Fibroblast of lung (primary cell): ENCODE measurements around the gene ZNF646. TPM values are rescaled to one million over a fixed set of nuclear protein-coding genes. Genes with fewer than 3 reads are reported as not detected.

Experiments used
- DNase-seq, 2 donors: peaks; one replicate each; pipeline versions ENCODE4 v3.0.0 to v3.0.0-alpha.2; 2010; ENCODE audit warnings: low read depth in 2 of 2
- H2AFZ ChIP-seq: 2 replicates; pipeline ENCODE4 v1.5.1; 2012; ENCODE audit warnings: low read length, control low read depth, inconsistent platforms
- H3K27ac ChIP-seq: 2 replicates; pipeline ENCODE4 v1.5.1; 2011; ENCODE audit warnings: low read length, control low read depth; ENCODE audit not compliant: insufficient read depth
- H3K27me3 ChIP-seq: 2 replicates; pipeline ENCODE4 v1.5.1; 2011; ENCODE audit warnings: mild to moderate bottlenecking, low read length; ENCODE audit not compliant: control insufficient read depth, insufficient read depth
- H3K36me3 ChIP-seq: 2 replicates; pipeline ENCODE4 v1.5.1; 2011; ENCODE audit warnings: low read length; ENCODE audit not compliant: control insufficient read depth, insufficient read depth
- H3K4me1 ChIP-seq: 2 replicates; pipeline ENCODE4 v1.5.1; 2011; ENCODE audit warnings: low read length; ENCODE audit not compliant: control insufficient read depth, insufficient read depth; ENCODE audit errors: extremely low read depth
- H3K4me2 ChIP-seq: 2 replicates; pipeline ENCODE4 v1.5.1; 2011; ENCODE audit warnings: low read length, control low read depth; ENCODE audit not compliant: insufficient read depth; ENCODE audit errors: extremely low read depth
- H3K4me3 ChIP-seq, 4 experiments: fragments of 200-600 bp in 1 of 4; sonication (generic) in 1 of 4; replicated peaks in 1 of 4; 2 replicates each; pipeline ENCODE4 v1.5.1; 2011 to 2016; ENCODE audit warnings: low read length in 4 of 4, low read depth in 3 of 4, mild to moderate bottlenecking in 3 of 4, control low read depth in 2 of 4, inconsistent platforms in 1 of 4, mixed read lengths in 1 of 4; ENCODE audit not compliant: insufficient read depth in 1 of 4; ENCODE audit errors: control extremely low read depth in 1 of 4
- H3K79me2 ChIP-seq: 2 replicates; pipeline ENCODE4 v1.5.1; 2012; ENCODE audit warnings: mild to moderate bottlenecking, low read length, inconsistent platforms; ENCODE audit not compliant: control insufficient read depth, insufficient read depth
- H3K9ac ChIP-seq: 2 replicates; pipeline ENCODE4 v1.5.1; 2011; ENCODE audit warnings: mild to moderate bottlenecking, low read length, control low read depth; ENCODE audit not compliant: insufficient read depth
- H3K9me3 ChIP-seq: 2 replicates; pipeline ENCODE4 v1.5.1; 2012; ENCODE audit warnings: low read depth, low read length; ENCODE audit not compliant: control insufficient read depth, insufficient read depth
- H4K20me1 ChIP-seq: 2 replicates; pipeline ENCODE4 v1.5.1; 2011; ENCODE audit warnings: low read length; ENCODE audit not compliant: control insufficient read depth, insufficient read depth; ENCODE audit errors: extremely low read depth
- CTCF ChIP-seq, 2 donors: IDR thresholded peaks in 1 of 2; conservative IDR thresholded peaks in 1 of 2; 1 replicate in 1 of 2; 2 replicates in 1 of 2; pipeline ENCODE4 v1.5.1; 2011 to 2012; ENCODE audit warnings: low read length in 2 of 2, control low read depth in 1 of 2, inconsistent platforms in 1 of 2, low read depth in 1 of 2, mild to moderate bottlenecking in 1 of 2
- EZH2 ChIP-seq: IDR thresholded peaks from 2 replicates; pipeline ENCODE4 v1.5.1; 2012; ENCODE audit warnings: low read length, control low read depth, mild to moderate bottlenecking; ENCODE audit errors: missing control alignments
- polyA plus RNA-seq, 2 donors: library from polyadenylated mRNA; depleted of rRNA in 1 of 2; stranded (reverse) in 1 of 2; unstranded in 1 of 2; fragments of >200 nt; gene quantifications; 2 replicates each; pipeline ENCODE4 v1.2.1, GENCODE V29; 2011 to 2012; ENCODE audit warnings: missing spikeins in 1 of 2
- total RNA-seq: library from RNA; depleted of rRNA; stranded (reverse); fragments of >200 nt; gene quantifications from 2 replicates; pipeline ENCODE4 v1.2.1, GENCODE V29; 2014

Gene ZNF646
- total and polyA plus RNA-seq, 2 donors (not counting 1 experiment from before 2014, with no cell fraction given): 2.6 to 13.2 TPM

- H3K27ac ChIP-seq: no peak overlapping the region
- H3K79me2 ChIP-seq: no peaks in the 10 kb centered on the region
- H3K9me3 ChIP-seq: no peaks in the 10 kb centered on the region
- H2AFZ ChIP-seq: no peak overlapping the region
- DNase-seq: no peak
- TF ChIP-seq CTCF (conservative IDR thresholded peaks at IDR 0.05 in 1 of 2, IDR thresholded peaks at IDR 0.05 in 1 of 2; ENCODE audit: low read depth in 1 of 2, low read length in 2 of 2) (no peak), EZH2 (no peak)
- H3K27me3 ChIP-seq: no peaks in the 10 kb centered on the region
- no peaks in the 10 kb centered on the region for H4K20me1 ChIP-seq
- H3K4me1 ChIP-seq: no peaks in the 10 kb centered on the region
- no peak overlapping the region for H3K4me2 ChIP-seq
- H3K9ac ChIP-seq: no peak overlapping the region
- H3K4me3 ChIP-seq: no peak overlapping the region
- peaks cover 2% of the 10 kb centered on the region for H3K36me3 ChIP-seq
Observed at GRCh38 chr16:31132303-31132979, 58.2 kb downstream of the ZNF646 start.

- no peak overlapping the region for H2AFZ ChIP-seq
- H3K4me3 ChIP-seq: no peak overlapping the region
- H3K9me3 ChIP-seq: no peaks in the 10 kb centered on the region
- no peaks in the 10 kb centered on the region for H3K27me3 ChIP-seq
- no peak overlapping the region for H3K27ac ChIP-seq
- no peaks in the 10 kb centered on the region for H3K4me1 ChIP-seq
- H3K79me2 ChIP-seq: no peaks in the 10 kb centered on the region
- no peaks in the 10 kb centered on the region for H4K20me1 ChIP-seq
- DNase-seq: no peak
- peaks cover 2% of the 10 kb centered on the region for H3K36me3 ChIP-seq
- no peak overlapping the region for H3K4me2 ChIP-seq
- no peak overlapping the region for H3K9ac ChIP-seq
- TF ChIP-seq CTCF (conservative IDR thresholded peaks at IDR 0.05 in 1 of 2, IDR thresholded peaks at IDR 0.05 in 1 of 2; ENCODE audit: low read depth in 1 of 2, low read length in 2 of 2): no peak
- no peak for TF ChIP-seq EZH2
Observed at GRCh38 chr16:31133046-31133501, 58.9 kb downstream of the ZNF646 start.

Other genes starting within 250 kb of the ZNF646 start
- 28.2 and 31.3 TPM in 2 replicates for gene BCL7C, start 180.3 kb upstream of the ZNF646 start, total RNA-seq
- 24.8 and 25.6 TPM in 2 replicates for gene BCL7C, start 180.3 kb upstream of the ZNF646 start, polyA plus RNA-seq
- 1.8 and 5.3 TPM in 2 replicates for gene CTF1, start 177.8 kb upstream of the ZNF646 start, total RNA-seq
- gene CTF1, start 177.8 kb upstream of the ZNF646 start, polyA plus RNA-seq: 8.8 and 9.8 TPM in 2 replicates
- 13.1 and 14.5 TPM in 2 replicates for gene FBXL19, start 150.8 kb upstream of the ZNF646 start, total RNA-seq
- gene FBXL19, start 150.8 kb upstream of the ZNF646 start, polyA plus RNA-seq: 3.1 and 3.9 TPM in 2 replicates
- 44.2 and 74.1 TPM in 2 replicates for gene ORAI3, start 125.4 kb upstream of the ZNF646 start, total RNA-seq
- gene ORAI3, start 125.4 kb upstream of the ZNF646 start, polyA plus RNA-seq: 24.6 and 41.1 TPM in 2 replicates
- 1.5 and 3.5 TPM in 2 replicates for gene SETD1A, start 116.7 kb upstream of the ZNF646 start, total RNA-seq
- gene SETD1A, start 116.7 kb upstream of the ZNF646 start, polyA plus RNA-seq: 1.4 and 2.3 TPM in 2 replicates
- gene HSD3B7, start 89.2 kb upstream of the ZNF646 start, total RNA-seq: 32.9 and 47.9 TPM in 2 replicates
- gene HSD3B7, start 89.2 kb upstream of the ZNF646 start, polyA plus RNA-seq: 13.2 and 15.9 TPM in 2 replicates
- gene STX1B, start 63.8 kb upstream of the ZNF646 start, total RNA-seq: 1.3 and 2.1 TPM in 2 replicates
- gene STX1B, start 63.8 kb upstream of the ZNF646 start, polyA plus RNA-seq: 1.3 and 4.2 TPM in 2 replicates
- gene STX4, start 40.9 kb upstream of the ZNF646 start, total RNA-seq: 28.0 and 37.5 TPM in 2 replicates
- 42.8 and 53.9 TPM in 2 replicates for gene STX4, start 40.9 kb upstream of the ZNF646 start, polyA plus RNA-seq
- 9.0 and 12.1 TPM in 2 replicates for gene ZNF668, start 182 bp upstream of the ZNF646 start, total RNA-seq
- 8.1 and 13.8 TPM in 2 replicates for gene ZNF668, start 182 bp upstream of the ZNF646 start, polyA plus RNA-seq
- 1.0 and 1.7 TPM in 2 replicates for gene PRSS53, start 14.5 kb downstream of the ZNF646 start, total RNA-seq
- 0.61 and 0.78 TPM in 2 replicates for gene PRSS53, start 14.5 kb downstream of the ZNF646 start, polyA plus RNA-seq
- 94.0 and 118 TPM in 2 replicates for gene VKORC1, start 20.4 kb downstream of the ZNF646 start, total RNA-seq
- 264 and 301 TPM in 2 replicates for gene VKORC1, start 20.4 kb downstream of the ZNF646 start, polyA plus RNA-seq
- 12.6 and 18.5 TPM in 2 replicates for gene BCKDK, start 34.0 kb downstream of the ZNF646 start, total RNA-seq
- gene BCKDK, start 34.0 kb downstream of the ZNF646 start, polyA plus RNA-seq: 34.8 and 42.2 TPM in 2 replicates
- 30.4 and 39.3 TPM in 2 replicates for gene KAT8, start 43.2 kb downstream of the ZNF646 start, total RNA-seq
- 19.7 and 23.9 TPM in 2 replicates for gene KAT8, start 43.2 kb downstream of the ZNF646 start, polyA plus RNA-seq
- not detected in 2 replicates for gene PRSS8, start 61.3 kb downstream of the ZNF646 start, total RNA-seq
- gene PRSS8, start 61.3 kb downstream of the ZNF646 start, polyA plus RNA-seq: not detected in 2 replicates
- gene PRSS36, start 75.6 kb downstream of the ZNF646 start, total RNA-seq: 0.17 TPM in 1 of 2 replicates, not detected in the other
- gene PRSS36, start 75.6 kb downstream of the ZNF646 start, polyA plus RNA-seq: 0.10 and 0.20 TPM in 2 replicates
- 34.4 and 44.3 TPM in 2 replicates for gene FUS, start 105.7 kb downstream of the ZNF646 start, total RNA-seq
- 199 and 263 TPM in 2 replicates for gene FUS, start 105.7 kb downstream of the ZNF646 start, polyA plus RNA-seq
- gene PYCARD, start 128.3 kb downstream of the ZNF646 start, total RNA-seq: 103 and 109 TPM in 2 replicates
- gene PYCARD, start 128.3 kb downstream of the ZNF646 start, polyA plus RNA-seq: 15.4 and 18.4 TPM in 2 replicates
- gene TRIM72, start 139.7 kb downstream of the ZNF646 start, total RNA-seq: under 0.01 TPM in 1 of 2 replicates, not detected in the other
- not detected in 2 replicates for gene TRIM72, start 139.7 kb downstream of the ZNF646 start, polyA plus RNA-seq
- gene PYDC1, start 142.7 kb downstream of the ZNF646 start, total RNA-seq: not detected in 2 replicates
- gene PYDC1, start 142.7 kb downstream of the ZNF646 start, polyA plus RNA-seq: not detected in 2 replicates
- under 0.01 TPM in 1 of 2 replicates, not detected in the other for gene ITGAM, start 185.6 kb downstream of the ZNF646 start, total RNA-seq
- 0.02 TPM in 1 of 2 replicates, not detected in the other for gene ITGAM, start 185.6 kb downstream of the ZNF646 start, polyA plus RNA-seq